ENCODE data around the gene SLMAP.
"Not testable (repeated sequence)": the region's sequence is repeated elsewhere in the genome, so short reads cannot be mapped to it uniquely, and the experiment has no call there.

Gene SLMAP

GRCh38 chr3:57832486-57832885, 76.4 kb downstream of the SLMAP start:
- DNase-seq (ENCODE audit: low read depth): no peak

- no peak for DNase-seq (ENCODE audit: low read depth)
Measured at GRCh38 chr3:57832900-57833313, 76.8 kb downstream of the SLMAP start.

GRCh38 chr3:57833763-57834162, 77.7 kb downstream of the SLMAP start:
- no peak for DNase-seq (ENCODE audit: low read depth)

- no peak for DNase-seq (ENCODE audit: low read depth)
Measured at GRCh38 chr3:57837686-57838085, 81.6 kb downstream of the SLMAP start.

- no peak for DNase-seq (ENCODE audit: low read depth)
Measured at GRCh38 chr3:57838627-57839026, 82.5 kb downstream of the SLMAP start.

- no peak for DNase-seq (ENCODE audit: low read depth)
Measured at GRCh38 chr3:57840473-57840872, 84.4 kb downstream of the SLMAP start.

GRCh38 chr3:57841818-57842217, 85.7 kb downstream of the SLMAP start:
- no peak for DNase-seq (ENCODE audit: low read depth)

GRCh38 chr3:57848177-57848738, 92.1 kb downstream of the SLMAP start:
- no peak for DNase-seq (ENCODE audit: low read depth)

- no peak for DNase-seq (ENCODE audit: low read depth)
Measured at GRCh38 chr3:57851304-57851703, 95.2 kb downstream of the SLMAP start.

GRCh38 chr3:57852896-57853295, 96.8 kb downstream of the SLMAP start:
- peak; percentile 15 for DNase-seq (ENCODE audit: low read depth)

GRCh38 chr3:57855281-57855680, 99.2 kb downstream of the SLMAP start:
- DNase-seq (ENCODE audit: low read depth): no peak

- no peak for DNase-seq (ENCODE audit: low read depth)
Measured at GRCh38 chr3:57855943-57856342, 99.8 kb downstream of the SLMAP start.

GRCh38 chr3:57856675-57857074, 100.6 kb downstream of the SLMAP start:
- no peak for DNase-seq (ENCODE audit: low read depth)

- DNase-seq (ENCODE audit: low read depth): no peak
Measured at GRCh38 chr3:57862894-57863293, 106.8 kb downstream of the SLMAP start.

- no peak for DNase-seq (ENCODE audit: low read depth)
Measured at GRCh38 chr3:57863380-57863779, 107.3 kb downstream of the SLMAP start.

GRCh38 chr3:57864853-57865252, 108.7 kb downstream of the SLMAP start:
- no peak for DNase-seq (ENCODE audit: low read depth)

- DNase-seq (ENCODE audit: low read depth): not testable (repeated sequence)
Measured at GRCh38 chr3:57869110-57869509, 113.0 kb downstream of the SLMAP start.

- DNase-seq (ENCODE audit: low read depth): no peak
Measured at GRCh38 chr3:57872606-57873005, 116.5 kb downstream of the SLMAP start.

GRCh38 chr3:57876632-57877031, 120.5 kb downstream of the SLMAP start:
- DNase-seq (ENCODE audit: low read depth): no peak

- DNase-seq (ENCODE audit: low read depth): no peak
Measured at GRCh38 chr3:57877116-57877515, 121.0 kb downstream of the SLMAP start.

- DNase-seq (ENCODE audit: low read depth): not testable (repeated sequence)
Measured at GRCh38 chr3:57884436-57884835, 128.3 kb downstream of the SLMAP start.

GRCh38 chr3:57889807-57890206, 133.7 kb downstream of the SLMAP start:
- no peak for DNase-seq (ENCODE audit: low read depth)

- DNase-seq (ENCODE audit: low read depth): no peak
Measured at GRCh38 chr3:57890874-57891273, 134.8 kb downstream of the SLMAP start.

GRCh38 chr3:57892423-57892822, 136.3 kb downstream of the SLMAP start:
- DNase-seq (ENCODE audit: low read depth): no peak

GRCh38 chr3:57893156-57893555, 137.0 kb downstream of the SLMAP start:
- no peak for DNase-seq (ENCODE audit: low read depth)

Measured in GM04503 (cell line).